Spleen (tissue), 11 donors: Measurements from ENCODE around the gene FOXP1. TPM values are rescaled to one million over a fixed set of nuclear protein-coding genes. Genes with fewer than 3 reads are reported as not detected.

ENCODE experiments used
- DNase-seq: peaks from one replicate; pipeline ENCODE4 v3.0.0-alpha.2; 2020
- H3K27ac ChIP-seq, 8 donors: fragments of 200-600 bp; sonication (generic) in 7 of 8; 1 replicate in 4 of 8; 2 replicates in 4 of 8; pipeline versions ENCODE4 v1.5.0 to v1.8.0; 2016 to 2021; ENCODE audit warnings: inconsistent platforms in 4 of 8, mild to moderate bottlenecking in 4 of 8, moderate library complexity in 1 of 8
- H3K27me3 ChIP-seq, 7 donors: fragments of 200-600 bp; sonication (generic) in 6 of 7; replicated peaks in 1 of 7; 1 replicate in 4 of 7; 2 replicates in 3 of 7; pipeline versions ENCODE4 v1.5.0 to v1.8.0; 2016 to 2021; ENCODE audit warnings: inconsistent platforms in 3 of 7, mild to moderate bottlenecking in 1 of 7
- H3K36me3 ChIP-seq, 6 donors: fragments of 200-600 bp; sonication (generic) in 5 of 6; 1 replicate in 4 of 6; 2 replicates in 2 of 6; pipeline versions ENCODE4 v1.5.0 to v1.8.0; 2016 to 2021; ENCODE audit warnings: inconsistent platforms in 2 of 6
- H3K4me1 ChIP-seq, 6 donors: fragments of 200-600 bp; sonication (generic) in 5 of 6; 1 replicate in 3 of 6; 2 replicates in 3 of 6; pipeline versions ENCODE4 v1.5.0 to v1.8.0; 2016 to 2021; ENCODE audit warnings: inconsistent platforms in 3 of 6
- H3K4me3 ChIP-seq, 8 donors: fragments of 200-600 bp; sonication (generic) in 7 of 8; 1 replicate in 4 of 8; 2 replicates in 4 of 8; pipeline versions ENCODE4 v1.5.0 to v1.8.0; 2016 to 2021; ENCODE audit warnings: inconsistent platforms in 4 of 8, mild to moderate bottlenecking in 4 of 8, moderate library complexity in 2 of 8
- H3K9me3 ChIP-seq, 8 donors: fragments of 200-600 bp; sonication (generic) in 7 of 8; 1 replicate in 4 of 8; 2 replicates in 4 of 8; pipeline versions ENCODE4 v1.5.0 to v1.8.0; 2016 to 2021; ENCODE audit warnings: inconsistent platforms in 4 of 8
- CTCF ChIP-seq, 11 experiments: fragments of 200-600 bp in 7 of 11; fragments of 450-650 bp in 4 of 11; sonication (generic) in 4 of 11; IDR thresholded peaks in 8 of 11; conservative IDR thresholded peaks in 3 of 11; 1 replicate in 7 of 11; 2 replicates in 4 of 11; pipeline versions ENCODE4 v1.4.0 to v1.8.0; 2016 to 2021; ENCODE audit warnings: antibody characterized with exemption in 11 of 11, inconsistent platforms in 4 of 11, mild to moderate bottlenecking in 1 of 11
- POLR2A ChIP-seq, 3 donors: fragments of 450-650 bp; IDR thresholded peaks; one replicate each; pipeline ENCODE4 v1.5.1; 2017; ENCODE audit warnings: antibody characterized with exemption in 3 of 3, mild to moderate bottlenecking in 1 of 3
- POLR2AphosphoS5 ChIP-seq, 3 donors: sonication (generic); formaldehyde crosslinking; IDR thresholded peaks; one replicate each; pipeline ENCODE4 v1.5.1; 2017; ENCODE audit warnings: antibody characterized with exemption in 3 of 3
- WGBS, 5 donors: extraction: QIAGEN DNeasy Blood & Tissue Kit in 3 of 5; methylation state at CpG; one replicate each; pipeline versions ENCODE4 v1.1.5 to v1.1.7; 2013 to 2018; 5-methylcytosine and 5-hydroxymethylcytosine counted together
- intact Hi-C: fragments of 100-400 bp; cut with DNase I; formaldehyde crosslinking; loops from one replicate; pipeline ENCODE4 v1.15.0; 2023; ENCODE audit warnings: low total_unique reads
- polyA plus RNA-seq, 3 donors: library from polyadenylated mRNA; stranded (reverse); fragments of 200-250 nt; gene quantifications; one replicate each; pipeline ENCODE4 v1.2.1, GENCODE V29; 2013
- total RNA-seq, 7 donors: library from RNA; depleted of rRNA in 3 of 7; stranded (reverse); fragments of >200 nt in 3 of 7; fragmentation: NEBNext Ultra II Directional in 4 of 7; extraction: Animal tissue kit (Norgen Biotek cat#: 25700) in 4 of 7; gene quantifications; one replicate each; pipeline versions ENCODE4 v1.1.0 to v1.2.1, GENCODE V29; 2016 to 2021
- donor health status: healthy with polysubstance abuse.
- donor health status: DM: no; HTN: no; CAD: no; lungs with moderate emphysema.
- donor health status: DM: no; HTN: no; CAD: no.
- donor health status: Bipolar disorder and iron deficiency.
- donor health status: healthy.
- donor health status: DM: no; HTN: no; CAD: no.
- donor health status: DM: yes; HTN: yes; CAD: no.

Gene FOXP1
- total and polyA plus RNA-seq, 10 donors: 11.1 to 202 (median 153) TPM

GRCh38 chr3:71225951-71226564 is 357.5 kb downstream of the FOXP1 start:
- intact Hi-C loops: no loop called here
- DNase-seq: no peak
- Histone ChIP-seq H3K27me3 (no peaks in the 10 kb centered on the region), H3K36me3 (peaks cover 0 to 8% (median 0%) of the 10 kb centered on the region in 6 donors), H3K4me1 (peaks cover 10 to 57% (median 32%) of the 10 kb centered on the region in 6 donors), H3K9me3 (no peaks in the 10 kb centered on the region), H3K4me3 (peak overlapping the region in 2 of 8 donors; percentile 29 to 62), H3K27ac (peak overlapping the region in 6 of 8 donors; percentile 12 to 82 (median 72))
- TF ChIP-seq CTCF (IDR thresholded peaks at IDR 0.05 in 8 of 11, conservative IDR thresholded peaks at IDR 0.05 in 3 of 11) (no peak), POLR2AphosphoS5 (IDR thresholded peaks at IDR 0.05) (no peak), POLR2A (IDR thresholded peaks at IDR 0.05) (no peak)
- WGBS, 5 donors: 58 to 77% (median 70%) methylated on average over 3 to 4 of the region's 4 CpGs

GRCh38 chr3:71225002-71225684 is 358.4 kb downstream of the FOXP1 start:
- Histone ChIP-seq H3K4me3 (no peak overlapping the region), H3K9me3 (no peaks in the 10 kb centered on the region), H3K27me3 (no peaks in the 10 kb centered on the region), H3K36me3 (peaks cover 0 to 8% (median 0%) of the 10 kb centered on the region in 6 donors), H3K4me1 (peaks cover 10 to 48% (median 32%) of the 10 kb centered on the region in 6 donors), H3K27ac (peak overlapping the region in 2 of 8 donors; percentile 80 to 82)
- TF ChIP-seq POLR2AphosphoS5 (IDR thresholded peaks at IDR 0.05): no peak
- TF ChIP-seq POLR2A (IDR thresholded peaks at IDR 0.05): no peak
- TF ChIP-seq CTCF (IDR thresholded peaks at IDR 0.05 in 8 of 11, conservative IDR thresholded peaks at IDR 0.05 in 3 of 11): no peak
- intact Hi-C loops: no loop called here
- DNase-seq: no peak
- WGBS, 5 donors: 87 to 94% (median 88%) methylated on average over 7 of the region's 7 CpGs

GRCh38 chr3:71219744-71220638 is 363.5 kb downstream of the FOXP1 start:
- intact Hi-C loops: no loop called here
- no peak for DNase-seq
- TF ChIP-seq CTCF (IDR thresholded peaks at IDR 0.05 in 8 of 11, conservative IDR thresholded peaks at IDR 0.05 in 3 of 11): no peak
- no peak for TF ChIP-seq POLR2AphosphoS5 (IDR thresholded peaks at IDR 0.05)
- no peak for TF ChIP-seq POLR2A (IDR thresholded peaks at IDR 0.05)
- H3K27me3 ChIP-seq: no peaks in the 10 kb centered on the region
- no peaks in the 10 kb centered on the region for H3K9me3 ChIP-seq
- no peak overlapping the region for H3K27ac ChIP-seq
- no peak overlapping the region for H3K4me3 ChIP-seq
- WGBS, 5 donors: 82 to 92% (median 89%) methylated on average over 7 of the region's 7 CpGs
- H3K4me1 ChIP-seq: peaks cover 0 to 20% (median under 1%) of the 10 kb centered on the region in 6 donors
- H3K36me3 ChIP-seq: peaks cover 0 to 13% (median 0%) of the 10 kb centered on the region in 6 donors
